NCI-H524 treated with DMSO at 0.1 percent for 48 hours (cell line): ENCODE results near the gene TUBA3D.
"Not testable (repeated sequence)": the region's sequence is repeated elsewhere in the genome, so short reads cannot be mapped to it uniquely, and the experiment has no call there.

Experiments
- DNase-seq: peaks from one replicate; lab custom pipeline; 2025; lab: John Stamatoyannopoulos, UW

Gene TUBA3D

DNA sequence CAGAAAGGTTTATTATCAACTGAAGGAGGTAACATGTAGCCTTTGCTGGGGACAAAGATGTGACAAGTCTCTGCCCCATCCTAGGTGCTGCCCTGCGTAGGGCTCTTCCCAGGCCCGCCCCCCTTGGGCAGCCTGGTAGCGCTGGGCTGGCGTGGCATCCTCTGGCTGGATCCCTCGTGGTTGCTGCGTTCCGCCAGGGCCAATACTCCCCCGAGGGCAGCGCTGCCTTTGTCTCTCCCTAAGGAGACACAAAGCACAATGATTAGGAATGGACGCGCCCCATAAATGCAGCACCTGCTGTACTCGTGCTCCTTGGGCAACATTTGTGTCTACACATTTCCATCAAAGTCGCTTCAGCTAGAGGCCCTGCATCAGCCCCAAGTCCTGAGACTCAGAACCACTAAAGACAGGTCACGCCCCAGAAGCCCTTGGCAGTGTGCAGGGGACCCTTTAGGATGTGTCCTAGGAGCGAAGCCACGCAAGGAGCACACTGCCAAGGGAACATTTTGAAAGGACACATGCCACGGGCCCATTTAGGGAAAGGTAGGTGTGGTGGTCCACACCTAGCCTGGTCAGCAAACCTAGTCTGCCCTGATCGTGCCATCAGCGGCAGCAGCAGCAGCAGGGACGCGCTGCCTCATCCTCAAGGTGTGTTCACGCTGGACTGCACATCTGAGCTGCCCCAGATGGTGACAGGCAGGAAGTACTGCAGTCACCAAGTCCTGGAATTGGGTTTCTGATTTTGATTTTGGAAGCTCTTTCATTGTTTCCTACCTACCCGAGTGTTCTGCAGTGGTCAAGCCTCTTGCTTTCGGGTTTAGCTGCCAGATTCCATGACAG lies 8.3 kb downstream of the TUBA3D start:
- not testable (repeated sequence) for DNase-seq

DNA sequence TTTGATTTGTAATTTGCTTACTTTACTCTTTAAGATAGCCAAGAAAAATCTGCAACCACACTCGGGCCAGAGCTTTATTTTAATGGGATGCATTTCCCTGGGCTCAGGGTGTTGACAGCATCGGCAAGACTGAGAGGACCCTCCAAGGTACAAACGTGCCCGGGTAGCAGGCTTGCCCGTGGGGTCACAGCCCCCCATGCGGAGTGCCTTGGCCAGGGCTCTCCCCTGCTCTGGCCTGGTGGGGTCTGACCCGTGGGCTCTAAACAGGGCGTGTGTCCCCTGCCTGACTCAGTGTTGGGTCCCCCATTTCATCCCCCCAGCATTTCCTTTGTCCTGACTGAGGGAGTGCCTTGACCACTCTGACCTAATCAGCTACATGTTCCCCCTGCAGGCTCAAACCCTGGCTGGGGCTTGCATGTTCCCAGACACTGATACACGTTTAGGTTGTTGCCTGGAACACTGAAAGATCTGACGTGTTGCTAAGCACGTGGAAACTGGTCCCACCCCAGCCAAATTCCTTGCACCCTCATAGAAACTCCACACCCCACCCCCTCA lies 9.1 kb downstream of the TUBA3D start:
- not testable (repeated sequence) for DNase-seq

GRCh38 chr2:131486201-131486902 lies 10.4 kb downstream of the TUBA3D start:
- DNase-seq, result not testable (repeated sequence)

- DNase-seq, result peak; percentile 85
Observed at GRCh38 chr2:131488306-131489205, 12.6 kb downstream of the TUBA3D start.

DNA sequence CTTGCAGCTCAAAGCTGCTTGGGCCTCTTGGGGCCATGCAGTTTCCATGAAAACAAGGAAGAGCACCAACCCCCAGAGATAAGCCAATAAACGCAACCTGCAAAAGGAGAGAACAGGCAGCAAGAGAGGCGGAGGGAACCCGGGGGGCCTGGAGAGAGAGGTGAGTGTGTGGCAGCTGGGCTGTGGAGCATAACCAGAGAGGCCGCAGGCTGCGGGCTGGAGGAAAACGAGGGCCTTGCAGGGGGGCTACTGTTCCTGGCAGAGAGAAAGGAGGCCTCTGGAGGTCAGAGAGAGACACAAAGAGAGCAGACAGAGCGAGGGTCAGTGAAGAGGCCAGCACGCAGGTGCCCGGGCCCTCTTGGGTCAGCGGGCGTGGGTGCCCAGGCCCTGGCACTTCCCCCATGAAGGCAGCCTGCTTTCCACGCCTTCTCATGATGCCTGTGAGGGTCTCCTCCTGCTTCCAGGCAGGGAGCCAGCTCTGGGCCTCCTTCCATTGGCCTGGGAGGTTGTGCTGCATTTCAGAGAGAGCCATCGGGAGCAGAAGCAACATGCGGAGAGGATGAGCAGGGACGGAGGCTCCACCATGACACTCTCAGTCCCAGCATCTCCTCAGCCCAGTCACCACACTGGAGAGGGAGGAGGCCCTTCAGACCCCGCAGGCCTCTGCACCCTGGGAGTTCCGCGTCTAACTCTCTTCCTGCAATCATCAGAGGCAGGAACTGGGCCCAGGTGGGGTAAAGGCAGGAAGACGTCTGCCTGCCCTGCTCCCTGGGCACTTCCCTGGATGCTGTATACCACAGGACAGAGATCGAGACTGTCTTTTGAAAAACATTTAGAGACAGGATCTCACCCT lies 14.9 kb downstream of the TUBA3D start:
- DNase-seq, result not testable (repeated sequence)

- not testable (repeated sequence) for DNase-seq
Observed at GRCh38 chr2:131491469-131491836, 15.5 kb downstream of the TUBA3D start.

GRCh38 chr2:131492015-131492417 lies 16.1 kb downstream of the TUBA3D start, which contains the start of gene MZT2A:
TSS of gene MZT2A (minus strand) at chr2:131492397. CDS start at chr2:131492376, 21 bp downstream.
- DNase-seq, result not testable (repeated sequence)

- peak; percentile 79 for DNase-seq
Observed at GRCh38 chr2:131492418-131493198, 16.7 kb downstream of the TUBA3D start.

GRCh38 chr2:131493199-131493968 lies 17.5 kb downstream of the TUBA3D start:
- DNase-seq, result no peak

- not testable (repeated sequence) for DNase-seq
Observed at GRCh38 chr2:131495506-131495905, 19.6 kb downstream of the TUBA3D start.

DNA sequence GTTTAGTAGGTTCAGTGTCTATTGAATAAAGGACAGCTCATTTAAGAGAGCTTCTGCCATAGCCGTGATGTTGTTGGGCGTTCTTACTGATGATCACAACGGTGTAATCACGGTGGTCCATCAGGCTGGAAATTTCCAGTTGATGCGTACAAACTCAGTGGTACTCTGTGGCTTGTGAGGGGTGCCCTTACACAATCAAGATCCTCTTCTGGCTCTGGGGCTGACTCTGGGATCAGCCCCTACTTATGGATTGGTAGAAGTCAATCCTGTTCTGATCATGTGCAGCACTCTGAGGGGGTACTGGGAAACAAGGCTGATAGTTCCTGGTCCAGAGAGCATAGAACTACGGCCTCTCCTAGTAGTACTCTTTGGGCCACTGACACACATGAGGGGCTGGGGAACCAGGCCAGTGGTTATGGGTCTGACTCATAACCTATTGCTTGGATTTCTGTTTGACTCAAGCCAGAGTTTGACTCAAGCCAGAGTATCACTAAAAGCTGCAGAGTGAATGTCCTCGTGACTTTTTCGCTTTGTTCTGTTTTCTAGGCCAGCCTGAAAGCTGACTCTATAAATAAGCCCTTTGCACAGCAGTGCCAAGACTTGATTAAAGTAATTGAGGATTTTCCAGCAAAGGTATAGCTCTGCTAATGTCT lies 22.5 kb downstream of the TUBA3D start:
- DNase-seq, result not testable (repeated sequence)

DNA sequence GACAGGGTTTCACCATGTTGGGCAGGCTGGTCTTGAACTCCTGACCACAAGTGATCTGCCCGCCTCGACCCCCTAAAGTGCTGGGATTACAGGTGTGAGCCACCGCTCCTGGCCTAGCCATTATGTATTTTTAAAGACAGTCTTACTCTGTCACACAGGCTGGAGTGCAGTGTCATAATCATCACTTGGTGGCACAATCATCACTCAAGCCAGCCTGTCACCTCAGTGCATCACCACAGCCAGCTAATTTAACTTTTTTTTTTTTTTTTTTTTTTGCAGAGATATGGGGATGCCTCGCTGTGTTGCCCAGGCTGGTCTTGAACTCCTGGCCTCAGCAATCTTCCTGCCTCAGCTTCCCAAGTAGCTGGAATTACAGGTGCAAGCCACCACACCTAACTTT lies 27.7 kb downstream of the TUBA3D start:
- not testable (repeated sequence) for DNase-seq

DNA sequence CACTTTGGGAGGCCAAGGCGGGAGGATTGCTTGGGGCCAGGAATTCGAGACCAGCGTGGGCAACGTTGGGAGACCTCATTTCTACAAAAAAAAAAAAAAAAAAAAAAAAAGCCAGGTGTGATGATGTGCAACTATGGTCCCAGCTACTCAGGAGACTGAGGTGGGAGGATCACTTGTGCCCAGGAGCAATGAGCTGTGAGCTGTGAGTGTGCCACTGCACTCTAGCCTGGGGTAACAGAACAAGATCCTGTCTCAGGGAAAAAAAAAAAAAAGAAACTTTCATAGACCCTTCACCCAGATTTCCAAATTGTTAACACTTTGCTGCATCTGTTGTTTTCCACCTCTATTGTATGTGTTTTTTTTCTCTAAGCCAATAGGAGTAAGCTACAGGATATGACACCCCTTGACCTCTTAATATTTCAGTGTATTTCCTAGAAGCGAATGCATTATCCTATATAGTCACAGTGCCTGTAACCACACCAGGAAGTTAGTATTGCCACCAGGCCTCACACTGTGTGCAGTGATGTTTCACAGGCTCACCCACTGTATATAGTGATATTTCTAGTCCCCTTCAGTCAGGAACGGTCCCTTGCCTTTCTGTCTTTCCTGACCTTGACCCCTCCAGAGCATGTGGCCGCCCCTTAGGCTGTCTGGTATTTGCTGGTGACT lies 28.3 kb downstream of the TUBA3D start:
- not testable (repeated sequence) for DNase-seq

- DNase-seq, result no peak
Observed at GRCh38 chr2:131509615-131510014, 33.7 kb downstream of the TUBA3D start.

DNA sequence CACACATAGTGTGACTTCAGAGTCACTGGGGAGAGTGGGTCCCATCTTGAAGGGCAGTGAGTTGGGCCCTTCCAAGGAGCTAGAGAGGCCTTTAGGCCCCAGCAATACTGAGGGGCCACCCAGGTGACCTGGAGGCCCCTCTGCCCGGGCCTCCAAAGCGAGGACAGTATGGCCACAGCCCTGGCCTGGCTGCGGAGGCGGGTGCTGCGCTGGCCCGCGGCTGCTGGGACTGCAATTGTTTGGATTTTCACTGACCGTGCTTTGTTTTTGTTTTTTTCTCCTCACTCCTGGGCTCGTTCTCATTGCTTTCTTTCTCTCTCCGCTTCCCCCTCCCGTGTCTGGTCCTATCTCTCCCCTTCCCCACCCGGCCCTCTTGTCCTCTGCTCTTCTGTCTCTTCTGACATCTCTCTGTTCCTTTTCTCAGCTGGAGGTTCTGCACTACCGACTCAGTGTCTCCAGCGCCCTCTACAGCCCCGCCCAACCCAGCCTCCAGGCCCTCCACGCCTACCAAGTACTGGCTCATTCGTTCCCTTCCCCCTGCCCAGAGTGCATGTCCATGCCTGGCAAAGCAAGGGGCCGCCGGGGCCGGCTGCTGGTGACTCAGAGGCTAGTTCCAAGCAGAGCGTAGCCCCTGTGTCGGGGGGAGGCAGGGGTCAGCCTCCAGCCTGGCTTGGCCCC lies 35.5 kb downstream of the TUBA3D start:
- DNase-seq, result not testable (repeated sequence)

DNA sequence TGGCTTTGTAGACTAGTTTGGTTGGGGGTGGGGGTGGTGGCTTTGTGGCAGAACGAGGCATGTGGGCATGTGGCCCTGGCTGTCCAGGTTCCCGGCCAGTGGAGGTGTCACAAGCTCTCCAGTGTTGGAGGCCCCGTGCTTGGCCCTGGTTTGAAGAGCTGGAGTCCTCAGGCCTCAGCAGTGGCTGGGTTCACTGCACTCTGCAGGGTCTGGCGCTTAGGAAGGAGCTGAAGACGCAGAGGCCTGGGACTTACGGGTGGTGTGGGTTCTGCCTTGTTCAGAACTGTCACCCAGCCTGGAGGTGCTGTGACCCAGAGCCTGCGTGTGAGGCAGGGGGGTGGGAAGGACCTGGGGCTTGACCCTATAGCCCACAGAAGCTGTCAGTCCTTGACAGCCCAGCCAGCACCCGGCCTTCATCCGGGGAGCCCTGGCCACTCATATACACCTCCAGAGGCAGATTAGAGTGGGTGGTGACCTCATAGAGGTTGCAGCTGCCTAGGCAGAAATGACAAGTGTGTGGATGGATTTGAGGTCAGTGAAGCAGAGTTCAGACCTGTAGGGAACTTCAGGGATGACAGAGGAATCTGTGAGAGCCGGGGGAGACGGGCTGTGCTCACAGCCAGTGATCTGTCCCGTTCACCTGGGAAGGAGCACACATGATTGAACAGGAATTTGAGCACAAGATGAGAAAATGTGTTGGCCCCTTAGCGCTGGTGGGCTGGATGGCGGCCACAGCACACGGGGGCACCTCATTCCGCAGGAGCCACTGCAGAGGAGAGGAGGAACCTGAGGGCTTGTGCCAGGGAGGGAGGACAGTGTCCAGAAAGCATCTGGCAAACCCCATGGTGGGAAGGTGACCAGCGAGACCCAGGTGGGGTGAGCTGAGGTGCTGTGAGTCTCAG lies 36.3 kb downstream of the TUBA3D start:
- DNase-seq, result not testable (repeated sequence)
